Fibroblast of skin of right biceps (primary cell): ENCODE measurements around the gene TSPAN12.
A peak's percentile ranks its signal among the peaks of the same experiment; 100 is the strongest.
"Not testable (repeated sequence)": the region's sequence is repeated elsewhere in the genome, so short reads cannot be mapped to it uniquely, and the experiment has no call there.

Source experiments
- DNase-seq: peaks from one replicate; pipeline ENCODE4 v3.0.0-alpha.2; 2013

Gene TSPAN12

DNA sequence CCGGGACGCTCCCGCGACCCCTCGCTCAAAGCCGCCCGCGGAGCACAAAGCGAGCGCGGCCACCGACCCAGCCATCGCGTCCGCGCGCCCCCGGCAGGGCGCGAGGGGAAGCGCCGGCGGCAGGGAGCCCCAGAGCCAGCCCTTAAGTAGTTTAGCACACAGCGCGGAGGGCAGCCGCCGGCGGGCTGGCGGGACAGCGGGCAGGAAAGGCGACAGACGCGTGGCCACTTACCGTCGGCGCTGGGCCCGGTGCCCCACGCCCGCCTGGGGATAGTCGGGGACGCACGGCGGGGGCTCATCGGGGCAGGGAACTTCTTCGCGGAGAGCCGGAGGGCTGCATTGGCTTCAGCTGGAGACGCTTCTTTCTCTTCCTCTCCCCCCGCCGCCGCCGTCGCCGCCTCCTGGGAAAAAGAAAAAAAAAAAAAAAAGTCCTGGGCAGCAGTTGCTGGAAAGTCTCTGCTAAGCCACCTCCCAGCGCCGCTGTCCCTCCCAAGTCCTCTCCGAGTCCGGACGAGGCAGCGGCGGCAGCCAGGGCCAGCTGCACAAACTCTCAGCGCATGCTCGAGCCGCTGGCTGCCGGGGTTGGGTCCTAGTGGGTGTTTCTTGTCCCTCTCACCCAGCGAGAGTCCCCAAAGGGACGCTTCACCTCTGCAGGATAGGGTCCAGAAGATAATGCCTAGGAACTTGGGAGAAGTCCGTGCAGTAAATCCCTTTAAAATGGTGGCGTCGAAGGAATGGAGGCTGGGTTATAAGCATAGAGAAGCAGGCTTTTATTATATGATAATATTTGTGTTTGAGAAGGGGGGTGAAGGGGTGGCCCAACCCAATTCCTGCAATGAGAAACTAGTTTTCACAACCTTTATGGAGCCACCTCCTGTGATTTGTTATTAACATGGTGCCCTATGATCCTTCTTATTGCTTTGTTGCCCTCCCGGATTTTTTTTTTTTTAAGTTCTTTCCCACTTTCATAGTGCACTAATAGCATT is at the start of gene TSPAN12:
TSS of gene TSPAN12 (minus strand) at position 557 of the 986 bp plus-strand sequence. CDS start 1,381 bp downstream, outside the sequence.
- DNase-seq, result peak; percentile 67

DNA sequence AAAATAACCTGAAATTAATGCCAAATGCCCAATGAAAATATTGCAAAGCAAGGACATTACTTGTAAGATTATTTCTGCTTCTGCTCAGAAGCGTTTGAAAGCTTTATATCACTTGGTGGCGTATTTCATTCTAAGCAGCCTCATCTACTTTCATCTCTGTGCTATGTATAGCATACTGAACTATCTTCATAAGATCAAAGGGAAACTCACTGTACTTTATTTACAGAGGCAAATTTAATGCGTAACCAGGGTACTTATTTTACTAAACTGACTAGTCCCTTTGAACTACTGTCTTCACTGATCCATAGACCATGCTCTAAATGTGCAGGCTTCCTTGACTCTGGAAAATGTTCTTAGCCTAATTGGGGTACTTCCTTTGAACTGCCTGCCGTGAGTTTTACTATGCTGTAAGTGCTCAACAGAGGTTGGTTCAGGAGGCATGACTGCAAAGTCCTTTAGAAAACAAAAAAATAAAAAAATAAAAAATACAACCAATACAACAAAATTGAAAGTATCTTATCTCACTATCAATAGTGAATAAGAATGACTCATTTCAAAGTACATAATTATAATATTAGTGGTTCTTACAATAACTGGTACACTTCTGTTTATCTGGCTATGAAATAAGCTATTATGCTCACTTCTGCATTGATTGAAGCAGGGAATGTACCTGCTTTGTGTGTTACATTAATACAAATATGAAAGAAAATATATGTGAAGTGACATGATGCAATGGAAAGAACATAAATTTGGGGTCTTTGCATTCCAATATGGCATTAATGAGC is 41.0 kb upstream of the TSPAN12 start:
- DNase-seq, result no peak

GRCh38 chr7:120895253-120895652 is 37.3 kb upstream of the TSPAN12 start:
- not testable (repeated sequence) for DNase-seq

- not testable (repeated sequence) for DNase-seq
Observed at GRCh38 chr7:120885602-120886001, 27.7 kb upstream of the TSPAN12 start.

- no peak for DNase-seq
Observed at GRCh38 chr7:120877701-120878100, 19.8 kb upstream of the TSPAN12 start.

- DNase-seq, result no peak
Observed at GRCh38 chr7:120876922-120877321, 19.0 kb upstream of the TSPAN12 start.

GRCh38 chr7:120874722-120875121 is 16.8 kb upstream of the TSPAN12 start:
- no peak for DNase-seq

GRCh38 chr7:120874016-120874415 is 16.1 kb upstream of the TSPAN12 start:
- no peak for DNase-seq

GRCh38 chr7:120873401-120873800 is 15.5 kb upstream of the TSPAN12 start:
- no peak for DNase-seq

GRCh38 chr7:120869700-120870099 is 11.8 kb upstream of the TSPAN12 start:
- DNase-seq, result no peak

GRCh38 chr7:120867932-120868331 is 10.0 kb upstream of the TSPAN12 start:
- no peak for DNase-seq

DNA sequence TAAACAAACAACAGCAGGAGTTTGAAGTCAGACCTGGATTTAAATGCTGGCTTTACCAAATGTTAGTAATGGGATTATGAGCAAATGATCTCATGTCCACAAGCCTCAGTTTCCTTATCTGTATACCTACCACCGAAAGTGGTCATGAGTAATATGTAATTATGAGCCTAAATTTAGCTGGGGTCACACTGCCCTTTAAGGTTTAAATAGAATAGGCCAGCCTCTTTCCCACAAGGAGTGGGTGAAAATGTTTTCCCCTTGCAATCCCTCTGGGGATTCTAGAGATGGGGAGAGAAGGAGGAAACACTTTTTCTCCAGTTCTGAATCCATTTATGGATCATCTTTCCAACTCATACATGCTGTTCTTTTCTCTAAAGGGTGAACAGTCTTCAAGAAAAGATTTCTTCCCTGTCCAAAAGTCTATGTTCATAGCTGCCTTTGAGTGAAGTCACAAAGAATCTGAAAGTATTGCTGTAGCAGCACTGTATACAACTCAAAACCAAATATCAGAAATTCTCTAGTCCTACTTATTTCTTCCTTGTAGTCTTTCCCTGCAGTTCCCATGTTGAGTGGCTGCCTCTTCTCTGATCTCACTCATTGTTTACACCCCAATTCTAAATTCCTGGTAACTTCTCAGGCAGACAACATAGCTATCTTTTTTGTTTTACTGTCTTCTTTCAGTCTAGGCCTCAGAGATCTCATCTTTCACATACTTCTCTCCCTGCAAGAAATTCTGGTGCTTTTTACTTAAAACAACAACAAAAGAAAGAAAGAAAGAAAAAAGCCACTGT is 7.4 kb upstream of the TSPAN12 start:
- no peak for DNase-seq

- DNase-seq, result no peak
Observed at GRCh38 chr7:120864141-120864900, 6.4 kb upstream of the TSPAN12 start.

- DNase-seq, result no peak
Observed at GRCh38 chr7:120862987-120863590, 5.1 kb upstream of the TSPAN12 start.

DNA sequence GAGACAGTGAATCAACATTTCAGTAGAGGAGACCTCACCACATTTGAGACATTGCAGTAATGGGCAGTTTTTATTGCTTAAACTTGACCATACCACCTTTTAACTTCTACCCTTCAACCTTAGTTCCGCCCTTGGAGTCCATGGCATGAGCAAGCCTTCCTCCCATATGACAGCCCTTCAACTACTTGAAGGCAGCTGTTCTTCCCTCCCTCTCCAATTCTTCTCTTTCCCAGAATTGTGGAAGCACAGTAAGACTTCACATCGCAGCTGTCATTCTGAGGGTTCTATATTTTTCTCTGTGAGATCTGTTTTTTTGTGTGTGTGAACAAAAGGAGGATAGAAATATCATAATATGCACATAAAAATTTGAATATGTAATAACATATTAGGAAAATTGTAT is 2.2 kb upstream of the TSPAN12 start:
- no peak for DNase-seq

DNA sequence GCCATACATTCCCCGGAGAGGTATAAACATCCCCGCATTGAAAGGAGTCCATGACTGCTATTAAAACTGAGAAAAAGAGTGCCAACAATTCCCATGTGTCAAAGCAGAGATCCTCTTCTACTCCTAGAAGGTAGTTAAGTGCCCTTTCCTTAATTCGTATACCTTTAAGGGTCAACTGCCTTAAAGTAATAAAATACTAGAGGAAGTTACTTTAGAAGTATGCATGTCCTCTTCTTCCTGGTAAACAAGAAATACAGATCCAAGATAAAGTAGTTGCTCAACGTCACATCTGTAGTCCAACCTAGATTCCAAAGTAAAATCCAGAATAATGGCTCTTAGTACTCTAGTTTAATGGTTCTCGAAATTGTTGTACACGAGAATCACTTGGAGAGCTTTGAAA is 1.5 kb upstream of the TSPAN12 start:
- no peak for DNase-seq

DNA sequence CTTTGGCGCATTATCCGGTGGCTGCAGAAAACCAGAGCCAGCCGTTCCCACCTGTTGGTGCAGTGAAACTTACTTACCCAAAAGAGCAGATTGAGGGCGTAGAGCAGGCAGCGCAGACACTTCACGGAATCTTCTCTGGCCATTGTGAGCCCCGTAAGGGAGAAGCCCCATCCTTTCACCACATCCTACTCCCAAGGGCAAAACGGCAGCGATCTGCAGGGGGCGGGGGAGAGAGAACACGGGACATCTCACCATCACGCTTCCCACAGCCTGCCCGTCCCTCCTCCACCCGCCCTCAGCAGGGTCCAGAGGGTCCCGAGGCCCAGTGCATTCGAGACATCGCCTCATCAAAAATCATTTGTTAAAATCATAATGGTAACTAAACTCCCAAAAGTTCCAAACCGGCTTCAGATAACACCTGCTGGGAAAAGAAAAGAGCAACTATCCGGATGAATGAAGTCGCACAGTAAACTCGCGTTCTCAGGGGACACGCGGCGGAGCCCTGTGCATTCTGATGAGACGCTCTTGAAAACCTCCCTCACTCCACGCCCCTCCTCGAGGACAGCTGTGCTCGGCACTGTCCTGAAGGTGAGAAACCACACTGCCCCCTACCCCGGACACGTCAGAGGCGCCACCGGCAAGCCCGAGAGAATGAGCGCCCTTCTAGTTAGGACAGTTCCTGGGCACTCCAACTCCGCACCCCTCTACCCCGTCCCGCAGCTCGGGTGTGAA is 1.2 kb downstream of the TSPAN12 start:
- peak; percentile 6 for DNase-seq

DNA sequence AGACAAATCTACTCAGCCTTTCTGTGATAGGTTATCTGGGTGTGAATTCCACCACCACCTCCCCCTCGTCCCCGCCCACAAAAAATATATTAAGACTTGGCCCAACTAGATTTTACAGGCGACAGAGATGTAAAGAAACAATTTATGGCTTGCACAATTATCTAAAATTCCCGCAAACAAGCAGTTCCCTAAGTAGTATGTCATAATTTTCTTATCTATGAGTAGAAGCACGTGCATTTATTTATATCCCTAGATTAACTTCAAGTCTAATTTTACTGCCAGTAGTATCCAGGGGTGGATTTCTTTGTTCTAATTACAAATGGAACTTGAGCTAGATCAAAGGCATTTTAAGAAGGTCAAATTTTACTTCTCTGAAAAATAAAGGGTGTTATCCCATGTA is 1.7 kb downstream of the TSPAN12 start:
- no peak for DNase-seq

GRCh38 chr7:120852700-120853099 is 5.2 kb downstream of the TSPAN12 start:
- DNase-seq, result no peak

- peak; percentile 55 for DNase-seq
Observed at GRCh38 chr7:120843109-120843508, 14.8 kb downstream of the TSPAN12 start.

DNA sequence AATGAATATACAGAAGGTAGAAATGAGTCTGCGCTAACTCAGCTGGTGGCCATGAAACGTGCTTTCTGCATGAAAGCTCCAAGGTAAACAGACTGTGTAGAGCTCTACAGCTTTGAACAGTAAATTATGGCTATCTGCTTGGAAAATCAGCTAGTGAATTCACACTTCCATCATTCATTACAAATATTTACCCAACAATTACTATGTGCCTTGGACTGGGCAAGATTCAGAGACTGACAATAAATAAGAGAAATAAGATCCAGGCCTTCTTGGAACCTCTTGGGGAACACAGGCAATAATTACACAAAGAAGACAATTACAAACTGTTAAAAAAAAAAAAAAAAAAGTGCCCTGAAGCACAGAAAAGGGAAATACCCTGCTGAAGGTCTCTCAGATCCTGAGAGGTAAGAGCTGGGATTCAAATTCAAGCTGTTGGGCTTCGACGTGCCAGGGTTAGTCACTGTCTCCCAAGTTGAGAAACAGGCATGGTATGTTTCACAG is 15.8 kb downstream of the TSPAN12 start:
- DNase-seq, result no peak
